ENCODE measurements around the gene TMPRSS11A. TPM values are rescaled to one million over a fixed set of nuclear protein-coding genes. Genes with fewer than 3 reads are reported as not detected.

The TMPRSS11A gene
- polyA plus RNA-seq, 2 of the 4 experiments (the other 2 are of a cell fraction): not detected

DNA sequence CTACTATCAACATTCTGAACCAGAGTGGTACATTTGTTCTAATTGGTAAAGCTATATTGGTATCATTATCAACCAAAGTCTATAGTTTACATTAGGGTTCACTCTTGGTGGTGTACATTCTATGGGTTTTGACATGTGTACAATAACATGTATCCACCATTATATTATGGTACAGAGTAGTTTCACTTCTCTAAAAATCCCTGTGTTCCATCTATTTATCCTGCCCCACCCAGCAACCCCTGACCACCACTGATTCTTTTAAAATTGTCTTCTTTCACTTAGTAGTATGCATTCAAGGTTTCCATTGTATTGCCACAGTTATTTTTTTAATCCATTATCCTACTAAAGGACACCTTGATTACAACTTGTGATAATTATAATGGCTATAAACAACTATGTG, 64.2 kb downstream of the TMPRSS11A start:
- TF ChIP-seq KDM5A (IDR thresholded peaks at IDR 0.05) (no peak), MAZ (IDR thresholded peaks at IDR 0.05; ENCODE audit: borderline replicate concordance, low read depth, low read length) (no peak), HOXB13 (CRISPR knock-in tag; IDR thresholded peaks at IDR 0.05; ENCODE audit: low read depth) (no peak), JUN (IDR thresholded peaks at IDR 0.05) (no peak), SMC3 (IDR thresholded peaks at IDR 0.05) (no peak), RAD21 (conservative IDR thresholded peaks at IDR 0.05 in 1 of 2, IDR thresholded peaks at IDR 0.05 in 1 of 2) (no peak), BHLHE40 (IDR thresholded peaks at IDR 0.05; ENCODE audit: low read depth, low read length) (no peak), RCOR1 (IDR thresholded peaks at IDR 0.05; ENCODE audit: low read depth, low read length) (no peak)
- TF ChIP-seq, protein P1, sequence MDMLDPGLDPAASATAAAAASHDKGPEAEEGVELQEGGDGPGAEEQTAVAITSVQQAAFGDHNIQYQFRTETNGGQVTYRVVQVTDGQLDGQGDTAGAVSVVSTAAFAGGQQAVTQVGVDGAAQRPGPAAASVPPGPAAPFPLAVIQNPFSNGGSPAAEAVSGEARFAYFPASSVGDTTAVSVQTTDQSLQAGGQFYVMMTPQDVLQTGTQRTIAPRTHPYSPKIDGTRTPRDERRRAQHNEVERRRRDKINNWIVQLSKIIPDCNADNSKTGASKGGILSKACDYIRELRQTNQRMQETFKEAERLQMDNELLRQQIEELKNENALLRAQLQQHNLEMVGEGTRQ (IDR thresholded peaks at IDR 0.05): no peak
- TF ChIP-seq, protein P2, sequence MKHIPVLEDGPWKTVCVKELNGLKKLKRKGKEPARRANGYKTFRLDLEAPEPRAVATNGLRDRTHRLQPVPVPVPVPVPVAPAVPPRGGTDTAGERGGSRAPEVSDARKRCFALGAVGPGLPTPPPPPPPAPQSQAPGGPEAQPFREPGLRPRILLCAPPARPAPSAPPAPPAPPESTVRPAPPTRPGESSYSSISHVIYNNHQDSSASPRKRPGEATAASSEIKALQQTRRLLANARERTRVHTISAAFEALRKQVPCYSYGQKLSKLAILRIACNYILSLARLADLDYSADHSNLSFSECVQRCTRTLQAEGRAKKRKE (CRISPR knock-in tag; IDR thresholded peaks at IDR 0.05; ENCODE audit: low read depth): no peak
- TF ChIP-seq, protein P3, sequence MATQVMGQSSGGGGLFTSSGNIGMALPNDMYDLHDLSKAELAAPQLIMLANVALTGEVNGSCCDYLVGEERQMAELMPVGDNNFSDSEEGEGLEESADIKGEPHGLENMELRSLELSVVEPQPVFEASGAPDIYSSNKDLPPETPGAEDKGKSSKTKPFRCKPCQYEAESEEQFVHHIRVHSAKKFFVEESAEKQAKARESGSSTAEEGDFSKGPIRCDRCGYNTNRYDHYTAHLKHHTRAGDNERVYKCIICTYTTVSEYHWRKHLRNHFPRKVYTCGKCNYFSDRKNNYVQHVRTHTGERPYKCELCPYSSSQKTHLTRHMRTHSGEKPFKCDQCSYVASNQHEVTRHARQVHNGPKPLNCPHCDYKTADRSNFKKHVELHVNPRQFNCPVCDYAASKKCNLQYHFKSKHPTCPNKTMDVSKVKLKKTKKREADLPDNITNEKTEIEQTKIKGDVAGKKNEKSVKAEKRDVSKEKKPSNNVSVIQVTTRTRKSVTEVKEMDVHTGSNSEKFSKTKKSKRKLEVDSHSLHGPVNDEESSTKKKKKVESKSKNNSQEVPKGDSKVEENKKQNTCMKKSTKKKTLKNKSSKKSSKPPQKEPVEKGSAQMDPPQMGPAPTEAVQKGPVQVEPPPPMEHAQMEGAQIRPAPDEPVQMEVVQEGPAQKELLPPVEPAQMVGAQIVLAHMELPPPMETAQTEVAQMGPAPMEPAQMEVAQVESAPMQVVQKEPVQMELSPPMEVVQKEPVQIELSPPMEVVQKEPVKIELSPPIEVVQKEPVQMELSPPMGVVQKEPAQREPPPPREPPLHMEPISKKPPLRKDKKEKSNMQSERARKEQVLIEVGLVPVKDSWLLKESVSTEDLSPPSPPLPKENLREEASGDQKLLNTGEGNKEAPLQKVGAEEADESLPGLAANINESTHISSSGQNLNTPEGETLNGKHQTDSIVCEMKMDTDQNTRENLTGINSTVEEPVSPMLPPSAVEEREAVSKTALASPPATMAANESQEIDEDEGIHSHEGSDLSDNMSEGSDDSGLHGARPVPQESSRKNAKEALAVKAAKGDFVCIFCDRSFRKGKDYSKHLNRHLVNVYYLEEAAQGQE (IDR thresholded peaks at IDR 0.05): no peak
- TF ChIP-seq, protein P4, sequence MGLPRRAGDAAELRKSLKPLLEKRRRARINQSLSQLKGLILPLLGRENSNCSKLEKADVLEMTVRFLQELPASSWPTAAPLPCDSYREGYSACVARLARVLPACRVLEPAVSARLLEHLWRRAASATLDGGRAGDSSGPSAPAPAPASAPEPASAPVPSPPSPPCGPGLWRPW (IDR thresholded peaks at IDR 0.05): no peak
- H3K4me2 ChIP-seq: no peak overlapping the region
- FAIRE-seq (no peak), DNase-seq (ENCODE audit: low read depth in 1 of 2, low spot score in 1 of 2) (no peak), ATAC-seq (no peak)
- CTCF ChIA-PET: interaction anchor here (0.8 to 1.3 kb wide), 2 partner anchors 9 to 13 kb away, joined by 3 read pairs; no protein-coding TSS in a partner anchor
- POLR2A ChIA-PET: no interaction called here
- no peaks in the 10 kb centered on the region for H3K9me3 ChIP-seq
- no peak overlapping the region for H3K27ac ChIP-seq
- no peaks in the 10 kb centered on the region for H3K4me1 ChIP-seq
- H3K4me3 ChIP-seq: no peak overlapping the region

DNA sequence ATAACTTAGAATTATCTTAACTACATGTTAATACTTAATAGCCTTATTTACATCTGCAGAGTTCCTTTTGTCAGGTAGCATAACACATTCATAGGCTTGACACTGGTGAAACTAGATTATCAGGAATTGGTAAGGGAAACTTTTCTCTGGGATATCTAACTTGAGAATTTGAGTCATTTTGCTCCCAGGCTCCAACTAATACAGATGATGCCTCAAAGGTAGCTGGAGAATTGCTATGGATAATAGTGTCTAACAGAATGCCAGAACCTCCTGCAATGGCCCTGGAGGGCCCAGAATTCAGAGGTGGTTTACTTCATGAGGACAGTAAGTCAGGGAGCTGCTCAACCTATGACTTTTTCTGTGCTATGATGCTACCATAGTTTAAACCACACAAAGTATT, 65.6 kb downstream of the TMPRSS11A start:
- Histone ChIP-seq H3K4me3 (no peak overlapping the region), H3K27ac (no peak overlapping the region), H3K4me1 (no peaks in the 10 kb centered on the region), H3K9me3 (no peaks in the 10 kb centered on the region), H3K4me2 (no peak overlapping the region)
- DNase-seq (ENCODE audit: low read depth in 1 of 2, low spot score in 1 of 2): no peak
- no peak for FAIRE-seq
- ChIA-PET POLR2A (no interaction called here), CTCF (no interaction called here)
- TF ChIP-seq HOXA7 (CRISPR knock-in tag; IDR thresholded peaks at IDR 0.05): no peak
- no peak for ATAC-seq

DNA sequence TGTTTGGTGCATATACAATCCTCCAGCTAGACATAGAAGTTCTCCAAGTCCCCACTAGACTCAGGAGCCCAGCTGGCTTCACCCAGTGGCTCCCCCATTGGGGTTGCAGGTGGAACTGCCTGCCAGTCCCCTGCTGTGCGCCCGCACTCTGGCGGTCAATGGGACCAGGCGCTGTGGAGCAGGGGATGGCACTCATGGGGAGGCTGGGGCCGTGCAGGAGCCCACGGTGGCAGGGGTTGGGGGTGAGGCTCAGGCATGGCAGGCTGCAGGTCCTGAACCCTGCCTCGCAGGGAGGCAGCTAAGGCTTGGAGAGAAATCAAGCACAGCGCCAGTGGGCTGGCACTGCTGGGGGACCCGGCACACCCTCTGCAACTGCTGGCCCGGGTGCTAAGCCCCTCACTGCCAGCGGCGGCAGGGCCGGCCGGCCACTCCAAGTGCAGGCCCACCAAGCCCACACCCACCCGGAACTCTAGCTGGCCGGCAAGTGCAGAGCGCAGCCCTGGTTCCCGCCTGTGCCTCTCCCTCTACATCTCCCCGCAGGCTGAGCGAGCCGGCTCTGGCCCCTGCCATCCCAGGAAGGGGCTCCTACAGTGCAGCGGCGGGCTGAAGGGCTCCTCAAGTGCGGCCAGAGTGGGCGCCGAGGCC, 66.8 kb downstream of the TMPRSS11A start:
- 75% methylated on average over 7 of the region's 26 CpGs for WGBS (ENCODE audit: missing lambda C conversion rate)
- H3K9me3 ChIP-seq: no peaks in the 10 kb centered on the region
- FAIRE-seq: no peak
- no peak for ATAC-seq
- no peak for DNase-seq (ENCODE audit: low read depth in 1 of 2, low spot score in 1 of 2)
- TF ChIP-seq MYC (IDR thresholded peaks at IDR 0.05; ENCODE audit: borderline replicate concordance, low read length) (no peak), TP53 (CRISPR knock-in tag; IDR thresholded peaks at IDR 0.05) (no peak), FOSB (CRISPR knock-in tag; IDR thresholded peaks at IDR 0.05) (no peak), BHLHE40 (IDR thresholded peaks at IDR 0.05; ENCODE audit: low read depth, low read length) (no peak), HOXA7 (CRISPR knock-in tag; IDR thresholded peaks at IDR 0.05) (no peak), NR3C1 (IDR thresholded peaks at IDR 0.05) (no peak), RFX5 (IDR thresholded peaks at IDR 0.05) (no peak), RARB (CRISPR knock-in tag; IDR thresholded peaks at IDR 0.05) (no peak), FOSL2 (IDR thresholded peaks at IDR 0.05) (no peak), FOSL2 (CRISPR knock-in tag; IDR thresholded peaks at IDR 0.05) (no peak), EHF (CRISPR knock-in tag; IDR thresholded peaks at IDR 0.05) (no peak), CBX8 (IDR thresholded peaks at IDR 0.05) (no peak), ESRRA (IDR thresholded peaks at IDR 0.05; ENCODE audit: borderline replicate concordance, low read length) (no peak)
- TF ChIP-seq, protein P5, sequence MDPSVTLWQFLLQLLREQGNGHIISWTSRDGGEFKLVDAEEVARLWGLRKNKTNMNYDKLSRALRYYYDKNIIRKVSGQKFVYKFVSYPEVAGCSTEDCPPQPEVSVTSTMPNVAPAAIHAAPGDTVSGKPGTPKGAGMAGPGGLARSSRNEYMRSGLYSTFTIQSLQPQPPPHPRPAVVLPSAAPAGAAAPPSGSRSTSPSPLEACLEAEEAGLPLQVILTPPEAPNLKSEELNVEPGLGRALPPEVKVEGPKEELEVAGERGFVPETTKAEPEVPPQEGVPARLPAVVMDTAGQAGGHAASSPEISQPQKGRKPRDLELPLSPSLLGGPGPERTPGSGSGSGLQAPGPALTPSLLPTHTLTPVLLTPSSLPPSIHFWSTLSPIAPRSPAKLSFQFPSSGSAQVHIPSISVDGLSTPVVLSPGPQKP (IDR thresholded peaks at IDR 0.05; ENCODE audit: low read depth, low read length): no peak
- TF ChIP-seq, protein P6, sequence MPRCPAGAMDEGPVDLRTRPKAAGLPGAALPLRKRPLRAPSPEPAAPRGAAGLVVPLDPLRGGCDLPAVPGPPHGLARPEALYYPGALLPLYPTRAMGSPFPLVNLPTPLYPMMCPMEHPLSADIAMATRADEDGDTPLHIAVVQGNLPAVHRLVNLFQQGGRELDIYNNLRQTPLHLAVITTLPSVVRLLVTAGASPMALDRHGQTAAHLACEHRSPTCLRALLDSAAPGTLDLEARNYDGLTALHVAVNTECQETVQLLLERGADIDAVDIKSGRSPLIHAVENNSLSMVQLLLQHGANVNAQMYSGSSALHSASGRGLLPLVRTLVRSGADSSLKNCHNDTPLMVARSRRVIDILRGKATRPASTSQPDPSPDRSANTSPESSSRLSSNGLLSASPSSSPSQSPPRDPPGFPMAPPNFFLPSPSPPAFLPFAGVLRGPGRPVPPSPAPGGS (IDR thresholded peaks at IDR 0.05): no peak
- ChIA-PET CTCF (interaction anchor here (0.8 kb wide), 1 partner anchor 14 kb away, joined by 3 read pairs; no protein-coding TSS in a partner anchor), POLR2A (no interaction called here)
- H3K4me2 ChIP-seq: no peak overlapping the region
- no peak overlapping the region for H3K4me3 ChIP-seq
- H3K27ac ChIP-seq: no peak overlapping the region
- no peaks in the 10 kb centered on the region for H3K4me1 ChIP-seq

Measured in A549 (cell line).